ENCODE results near the gene BEND6. TPM values are rescaled to one million over a fixed set of nuclear protein-coding genes. Genes with fewer than 3 reads are reported as not detected.

Gene BEND6
- total and polyA plus RNA-seq, 2 of the 8 experiments (the other 6 are each of a cell fraction or from before 2014, with no cell fraction given), result 0.71 to 2.1 TPM

GRCh38 chr6:57002197-57002596 lies 47.3 kb downstream of the BEND6 start (continued):
- TF ChIP-seq, protein P1, sequence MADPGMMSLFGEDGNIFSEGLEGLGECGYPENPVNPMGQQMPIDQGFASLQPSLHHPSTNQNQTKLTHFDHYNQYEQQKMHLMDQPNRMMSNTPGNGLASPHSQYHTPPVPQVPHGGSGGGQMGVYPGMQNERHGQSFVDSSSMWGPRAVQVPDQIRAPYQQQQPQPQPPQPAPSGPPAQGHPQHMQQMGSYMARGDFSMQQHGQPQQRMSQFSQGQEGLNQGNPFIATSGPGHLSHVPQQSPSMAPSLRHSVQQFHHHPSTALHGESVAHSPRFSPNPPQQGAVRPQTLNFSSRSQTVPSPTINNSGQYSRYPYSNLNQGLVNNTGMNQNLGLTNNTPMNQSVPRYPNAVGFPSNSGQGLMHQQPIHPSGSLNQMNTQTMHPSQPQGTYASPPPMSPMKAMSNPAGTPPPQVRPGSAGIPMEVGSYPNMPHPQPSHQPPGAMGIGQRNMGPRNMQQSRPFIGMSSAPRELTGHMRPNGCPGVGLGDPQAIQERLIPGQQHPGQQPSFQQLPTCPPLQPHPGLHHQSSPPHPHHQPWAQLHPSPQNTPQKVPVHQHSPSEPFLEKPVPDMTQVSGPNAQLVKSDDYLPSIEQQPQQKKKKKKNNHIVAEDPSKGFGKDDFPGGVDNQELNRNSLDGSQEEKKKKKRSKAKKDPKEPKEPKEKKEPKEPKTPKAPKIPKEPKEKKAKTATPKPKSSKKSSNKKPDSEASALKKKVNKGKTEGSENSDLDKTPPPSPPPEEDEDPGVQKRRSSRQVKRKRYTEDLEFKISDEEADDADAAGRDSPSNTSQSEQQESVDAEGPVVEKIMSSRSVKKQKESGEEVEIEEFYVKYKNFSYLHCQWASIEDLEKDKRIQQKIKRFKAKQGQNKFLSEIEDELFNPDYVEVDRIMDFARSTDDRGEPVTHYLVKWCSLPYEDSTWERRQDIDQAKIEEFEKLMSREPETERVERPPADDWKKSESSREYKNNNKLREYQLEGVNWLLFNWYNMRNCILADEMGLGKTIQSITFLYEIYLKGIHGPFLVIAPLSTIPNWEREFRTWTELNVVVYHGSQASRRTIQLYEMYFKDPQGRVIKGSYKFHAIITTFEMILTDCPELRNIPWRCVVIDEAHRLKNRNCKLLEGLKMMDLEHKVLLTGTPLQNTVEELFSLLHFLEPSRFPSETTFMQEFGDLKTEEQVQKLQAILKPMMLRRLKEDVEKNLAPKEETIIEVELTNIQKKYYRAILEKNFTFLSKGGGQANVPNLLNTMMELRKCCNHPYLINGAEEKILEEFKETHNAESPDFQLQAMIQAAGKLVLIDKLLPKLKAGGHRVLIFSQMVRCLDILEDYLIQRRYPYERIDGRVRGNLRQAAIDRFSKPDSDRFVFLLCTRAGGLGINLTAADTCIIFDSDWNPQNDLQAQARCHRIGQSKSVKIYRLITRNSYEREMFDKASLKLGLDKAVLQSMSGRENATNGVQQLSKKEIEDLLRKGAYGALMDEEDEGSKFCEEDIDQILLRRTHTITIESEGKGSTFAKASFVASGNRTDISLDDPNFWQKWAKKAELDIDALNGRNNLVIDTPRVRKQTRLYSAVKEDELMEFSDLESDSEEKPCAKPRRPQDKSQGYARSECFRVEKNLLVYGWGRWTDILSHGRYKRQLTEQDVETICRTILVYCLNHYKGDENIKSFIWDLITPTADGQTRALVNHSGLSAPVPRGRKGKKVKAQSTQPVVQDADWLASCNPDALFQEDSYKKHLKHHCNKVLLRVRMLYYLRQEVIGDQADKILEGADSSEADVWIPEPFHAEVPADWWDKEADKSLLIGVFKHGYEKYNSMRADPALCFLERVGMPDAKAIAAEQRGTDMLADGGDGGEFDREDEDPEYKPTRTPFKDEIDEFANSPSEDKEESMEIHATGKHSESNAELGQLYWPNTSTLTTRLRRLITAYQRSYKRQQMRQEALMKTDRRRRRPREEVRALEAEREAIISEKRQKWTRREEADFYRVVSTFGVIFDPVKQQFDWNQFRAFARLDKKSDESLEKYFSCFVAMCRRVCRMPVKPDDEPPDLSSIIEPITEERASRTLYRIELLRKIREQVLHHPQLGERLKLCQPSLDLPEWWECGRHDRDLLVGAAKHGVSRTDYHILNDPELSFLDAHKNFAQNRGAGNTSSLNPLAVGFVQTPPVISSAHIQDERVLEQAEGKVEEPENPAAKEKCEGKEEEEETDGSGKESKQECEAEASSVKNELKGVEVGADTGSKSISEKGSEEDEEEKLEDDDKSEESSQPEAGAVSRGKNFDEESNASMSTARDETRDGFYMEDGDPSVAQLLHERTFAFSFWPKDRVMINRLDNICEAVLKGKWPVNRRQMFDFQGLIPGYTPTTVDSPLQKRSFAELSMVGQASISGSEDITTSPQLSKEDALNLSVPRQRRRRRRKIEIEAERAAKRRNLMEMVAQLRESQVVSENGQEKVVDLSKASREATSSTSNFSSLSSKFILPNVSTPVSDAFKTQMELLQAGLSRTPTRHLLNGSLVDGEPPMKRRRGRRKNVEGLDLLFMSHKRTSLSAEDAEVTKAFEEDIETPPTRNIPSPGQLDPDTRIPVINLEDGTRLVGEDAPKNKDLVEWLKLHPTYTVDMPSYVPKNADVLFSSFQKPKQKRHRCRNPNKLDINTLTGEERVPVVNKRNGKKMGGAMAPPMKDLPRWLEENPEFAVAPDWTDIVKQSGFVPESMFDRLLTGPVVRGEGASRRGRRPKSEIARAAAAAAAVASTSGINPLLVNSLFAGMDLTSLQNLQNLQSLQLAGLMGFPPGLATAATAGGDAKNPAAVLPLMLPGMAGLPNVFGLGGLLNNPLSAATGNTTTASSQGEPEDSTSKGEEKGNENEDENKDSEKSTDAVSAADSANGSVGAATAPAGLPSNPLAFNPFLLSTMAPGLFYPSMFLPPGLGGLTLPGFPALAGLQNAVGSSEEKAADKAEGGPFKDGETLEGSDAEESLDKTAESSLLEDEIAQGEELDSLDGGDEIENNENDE (IDR thresholded peaks at IDR 0.05; ENCODE audit: insufficient replicate concordance, low read length), result no peak
- TF ChIP-seq EGR1 (IDR thresholded peaks at IDR 0.05; ENCODE audit: borderline replicate concordance, low read depth, low read length) (no peak), TCF12 (IDR thresholded peaks at IDR 0.05; ENCODE audit: low read depth, low read length) (no peak), RNF2 (IDR thresholded peaks at IDR 0.05; ENCODE audit: borderline replicate concordance, low read depth, low read length, missing control alignments, poor library complexity, severe bottlenecking) (no peak), RXRA (IDR thresholded peaks at IDR 0.05; ENCODE audit: insufficient read depth, low read depth, low read length) (no peak), GABPA (IDR thresholded peaks at IDR 0.05; ENCODE audit: borderline replicate concordance, insufficient read depth, low read length) (no peak), JUN (IDR thresholded peaks at IDR 0.05; ENCODE audit: low read depth, low read length) (no peak), RFX5 (IDR thresholded peaks at IDR 0.05; ENCODE audit: borderline replicate concordance, low read depth, low read length) (no peak), POLR2AphosphoS5 (IDR thresholded peaks at IDR 0.05; ENCODE audit: low read depth, low read length) (no peak), GTF2F1 (IDR thresholded peaks at IDR 0.05; ENCODE audit: borderline replicate concordance, low read depth, low read length) (no peak)
- TF ChIP-seq, protein P2, sequence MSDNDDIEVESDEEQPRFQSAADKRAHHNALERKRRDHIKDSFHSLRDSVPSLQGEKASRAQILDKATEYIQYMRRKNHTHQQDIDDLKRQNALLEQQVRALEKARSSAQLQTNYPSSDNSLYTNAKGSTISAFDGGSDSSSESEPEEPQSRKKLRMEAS (IDR thresholded peaks at IDR 0.05), result no peak
